Large intestine (tissue), 3 donors: Measurements from ENCODE around the gene KIAA1549. TPM values are rescaled to one million over a fixed set of nuclear protein-coding genes. Genes with fewer than 3 reads are reported as not detected.
A peak's percentile ranks its signal among the peaks of the same experiment; 100 is the strongest.

Experiments used
- DNase-seq, 2 donors: peaks; one replicate each; pipeline versions ENCODE4 v3.0.0 to v3.0.0-alpha.2; 2013
- H3K27ac ChIP-seq: one replicate; pipeline ENCODE4 v1.5.1; 2013; ENCODE audit warnings: low read length
- H3K27me3 ChIP-seq: 2 replicates; pipeline ENCODE4 v1.6.1; 2013; ENCODE audit warnings: low read length; ENCODE audit not compliant: control insufficient read depth, insufficient read depth
- H3K36me3 ChIP-seq: 2 replicates; pipeline ENCODE4 v1.6.1; 2013; ENCODE audit warnings: low read length; ENCODE audit not compliant: control insufficient read depth, insufficient read depth
- H3K4me1 ChIP-seq: one replicate; pipeline ENCODE4 v1.6.1; 2013; ENCODE audit warnings: low read length; ENCODE audit not compliant: control insufficient read depth, insufficient read depth
- H3K4me3 ChIP-seq: one replicate; pipeline ENCODE4 v1.5.1; 2013; ENCODE audit warnings: low read length
- H3K9me3 ChIP-seq: one replicate; pipeline ENCODE4 v1.6.1; 2013; ENCODE audit warnings: mild to moderate bottlenecking, low read depth, low read length, moderate library complexity; ENCODE audit not compliant: control insufficient read depth
- WGBS: methylation state at CpG from one replicate; pipeline ENCODE4 v1.1.5; 2013; ENCODE audit warnings: low lambda C conversion rate; ENCODE audit not compliant: insufficient coverage; 5-methylcytosine and 5-hydroxymethylcytosine counted together
- polyA plus RNA-seq: library from polyadenylated mRNA; unstranded; fragments of 120-200 nt; gene quantifications from one replicate; pipeline ENCODE4 v1.2.1, GENCODE V29; 2013

Gene KIAA1549
- polyA plus RNA-seq, 1 donor, result 3.9 TPM

DNA sequence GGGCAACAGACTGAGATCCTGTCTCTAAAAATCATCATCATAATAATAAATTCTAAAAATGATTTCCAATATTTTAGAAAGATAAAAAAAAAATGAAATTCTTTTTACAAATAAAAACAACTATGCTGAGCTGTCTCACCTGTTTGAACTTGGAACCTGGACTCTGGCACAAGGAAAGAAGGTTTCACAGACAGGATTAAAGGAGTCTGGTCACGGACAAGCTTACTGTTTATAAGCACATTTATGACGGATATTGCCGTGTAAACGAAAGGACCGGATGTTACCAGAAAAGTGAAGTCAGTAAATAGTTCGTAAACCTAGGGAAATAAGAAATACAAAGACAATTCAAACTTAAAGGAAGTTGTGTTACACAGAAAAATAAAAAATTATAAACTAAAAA is 70.2 kb downstream of the KIAA1549 start:
- Histone ChIP-seq H3K27me3 (no peaks in the 10 kb centered on the region), H3K27ac (no peak overlapping the region), H3K36me3 (no peaks in the 10 kb centered on the region), H3K9me3 (no peaks in the 10 kb centered on the region), H3K4me1 (no peaks in the 10 kb centered on the region), H3K4me3 (no peak overlapping the region)
- 32% methylated on average over 5 of the region's 6 CpGs for WGBS
- peak in 1 of 2 donors; percentile 68 for DNase-seq

DNA sequence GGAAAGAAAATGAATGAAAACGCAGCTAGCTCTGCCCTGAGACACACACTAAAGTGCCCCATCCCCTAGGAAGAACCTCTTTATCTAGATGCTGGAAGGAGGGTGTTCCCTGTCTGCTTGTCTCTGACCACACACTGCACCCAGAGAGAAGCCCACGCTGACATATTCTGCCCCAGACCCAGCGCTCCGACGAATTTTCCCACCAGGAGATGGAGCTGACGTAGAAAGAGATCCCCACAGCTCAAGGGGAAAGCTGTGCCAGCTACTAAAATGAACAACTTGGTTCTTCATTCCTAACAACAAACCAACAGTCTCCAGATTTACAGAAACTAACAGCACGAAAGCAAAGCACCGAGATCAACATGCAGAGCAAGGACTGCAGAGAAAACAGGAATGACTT is 73.3 kb downstream of the KIAA1549 start:
- Histone ChIP-seq H3K9me3 (peaks cover 2% of the 10 kb centered on the region), H3K4me3 (no peak overlapping the region), H3K36me3 (peaks cover 3% of the 10 kb centered on the region), H3K4me1 (no peaks in the 10 kb centered on the region), H3K27me3 (no peaks in the 10 kb centered on the region), H3K27ac (no peak overlapping the region)
- WGBS, result 30% methylated on average over 2 of the region's 8 CpGs
- no peak for DNase-seq

DNA sequence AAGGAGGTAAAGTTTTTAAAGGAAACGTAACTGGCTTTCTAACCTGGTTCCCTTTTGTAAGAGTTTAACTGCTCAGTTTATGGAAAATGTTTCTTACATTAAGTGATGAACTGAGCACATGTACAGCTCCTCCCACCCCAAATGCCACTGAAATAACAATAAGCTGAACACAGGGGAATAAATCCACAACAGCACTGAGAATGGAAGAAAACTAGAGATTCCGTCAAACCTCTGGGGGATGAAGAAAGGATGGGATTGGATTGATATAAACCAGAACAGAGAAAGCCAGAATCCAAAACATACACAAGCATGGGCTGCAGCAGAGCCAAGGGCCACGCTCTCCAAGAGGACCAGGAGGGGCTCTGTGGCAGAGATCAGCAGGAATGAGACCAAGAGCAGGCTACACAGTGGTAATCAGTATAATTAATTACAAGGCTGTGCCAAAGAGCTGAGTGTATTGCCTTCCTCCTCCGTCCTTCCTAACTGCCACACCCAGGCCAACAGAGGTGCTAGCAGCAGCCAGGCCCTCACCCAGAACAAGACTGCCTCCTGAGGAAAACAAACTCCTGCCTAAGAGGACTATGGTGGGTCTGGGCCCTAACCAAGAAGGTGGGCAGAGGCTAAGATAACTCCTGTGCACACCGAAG is 73.9 kb downstream of the KIAA1549 start:
- Histone ChIP-seq H3K4me1 (no peaks in the 10 kb centered on the region), H3K27ac (no peak overlapping the region), H3K36me3 (peaks cover 3% of the 10 kb centered on the region), H3K27me3 (no peaks in the 10 kb centered on the region), H3K4me3 (no peak overlapping the region), H3K9me3 (peaks cover 2% of the 10 kb centered on the region)
- DNase-seq, result no peak
- no CpG with 5 or more reads among the region's 5 CpGs for WGBS

DNA sequence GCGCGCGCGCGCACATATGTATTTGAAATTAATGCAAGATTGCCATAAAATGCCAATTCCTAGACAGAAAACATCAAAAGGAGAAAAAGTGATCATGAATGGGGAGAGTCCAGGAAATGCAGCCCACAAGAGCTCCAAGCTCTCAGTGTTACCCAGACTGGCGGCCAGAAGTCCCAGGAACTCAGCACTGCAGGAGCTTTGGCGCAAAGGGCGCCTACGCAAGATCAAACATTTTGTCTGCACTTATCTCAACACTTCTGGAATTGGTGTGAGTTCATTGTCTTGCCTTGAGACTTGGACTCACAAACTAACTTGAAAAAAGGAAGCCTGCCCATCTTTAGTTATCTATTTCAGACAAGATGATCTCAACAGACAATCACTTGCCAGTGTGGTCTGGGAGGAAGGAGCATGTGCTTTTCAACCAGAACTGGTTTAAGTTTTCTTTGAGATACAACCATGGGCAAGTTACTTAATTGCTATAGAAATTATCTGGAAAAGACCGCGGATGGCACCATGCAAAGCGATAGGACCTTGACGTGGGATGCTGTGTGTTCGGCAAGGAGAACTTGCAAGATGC is 77.2 kb downstream of the KIAA1549 start:
- H3K27ac ChIP-seq, result no peak overlapping the region
- DNase-seq, result no peak
- no peaks in the 10 kb centered on the region for H3K4me1 ChIP-seq
- WGBS, result no CpG with 5 or more reads among the region's 14 CpGs
- H3K9me3 ChIP-seq, result peaks cover 2% of the 10 kb centered on the region
- H3K36me3 ChIP-seq, result peaks cover 3% of the 10 kb centered on the region
- H3K27me3 ChIP-seq, result no peaks in the 10 kb centered on the region
- H3K4me3 ChIP-seq, result no peak overlapping the region

DNA sequence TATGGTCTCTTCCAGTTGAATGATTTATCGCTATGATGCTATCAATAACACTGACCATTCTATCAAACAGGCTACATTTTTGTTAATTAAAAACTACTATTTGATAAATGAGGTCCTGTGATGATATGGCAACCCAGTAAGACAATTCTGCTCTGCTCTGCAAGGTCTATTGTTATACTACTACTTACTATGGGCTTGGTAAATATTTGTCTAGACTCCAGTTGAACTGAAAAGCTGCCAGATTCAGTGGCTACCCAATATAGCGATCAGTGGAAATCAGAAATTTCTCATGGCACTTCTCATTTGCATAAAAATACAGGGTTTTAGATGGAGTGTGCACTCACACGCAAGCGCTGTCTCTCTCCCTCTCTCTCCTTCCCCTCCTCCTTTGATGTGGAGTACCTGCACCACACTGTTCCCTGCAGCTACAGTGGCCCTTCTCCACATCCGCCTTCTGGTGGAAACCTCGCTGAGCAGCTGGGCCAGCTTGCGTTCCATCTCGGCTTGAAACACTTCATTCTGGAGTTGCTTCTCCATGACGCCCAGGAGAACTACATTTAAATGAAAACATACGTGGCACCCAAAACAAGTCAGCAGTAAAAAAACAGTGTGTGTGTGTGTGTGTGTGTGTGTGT is 77.9 kb downstream of the KIAA1549 start:
- Histone ChIP-seq H3K27ac (no peak overlapping the region), H3K4me3 (no peak overlapping the region), H3K36me3 (peaks cover 3% of the 10 kb centered on the region), H3K27me3 (no peaks in the 10 kb centered on the region), H3K4me1 (no peaks in the 10 kb centered on the region), H3K9me3 (peaks cover 2% of the 10 kb centered on the region)
- WGBS, result no CpG with 5 or more reads among the region's 10 CpGs
- no peak for DNase-seq

DNA sequence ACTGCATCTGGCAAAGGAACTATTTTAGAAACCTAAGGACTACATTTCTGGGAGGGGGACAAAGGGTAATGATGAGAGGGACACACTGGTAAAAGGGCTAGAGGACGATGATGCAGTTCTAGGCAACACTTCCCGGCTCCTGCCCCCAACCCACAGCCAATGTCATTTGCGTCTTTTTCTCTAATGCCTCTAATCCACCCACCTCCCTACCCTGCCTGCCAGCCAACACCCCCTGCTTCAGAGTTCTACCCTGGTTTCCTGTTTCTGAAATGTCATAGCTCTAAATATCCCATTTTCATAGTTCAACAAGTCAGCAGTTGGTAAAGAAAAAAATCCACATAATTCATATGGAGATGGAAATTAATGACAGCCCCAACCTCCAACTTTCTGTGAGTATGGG is 79.0 kb downstream of the KIAA1549 start:
- no CpG with 5 or more reads among the region's 3 CpGs for WGBS
- no peak overlapping the region for H3K27ac ChIP-seq
- H3K9me3 ChIP-seq, result peaks cover 2% of the 10 kb centered on the region
- DNase-seq, result no peak
- H3K4me1 ChIP-seq, result no peaks in the 10 kb centered on the region
- H3K36me3 ChIP-seq, result peaks cover 3% of the 10 kb centered on the region
- H3K27me3 ChIP-seq, result no peaks in the 10 kb centered on the region
- no peak overlapping the region for H3K4me3 ChIP-seq

DNA sequence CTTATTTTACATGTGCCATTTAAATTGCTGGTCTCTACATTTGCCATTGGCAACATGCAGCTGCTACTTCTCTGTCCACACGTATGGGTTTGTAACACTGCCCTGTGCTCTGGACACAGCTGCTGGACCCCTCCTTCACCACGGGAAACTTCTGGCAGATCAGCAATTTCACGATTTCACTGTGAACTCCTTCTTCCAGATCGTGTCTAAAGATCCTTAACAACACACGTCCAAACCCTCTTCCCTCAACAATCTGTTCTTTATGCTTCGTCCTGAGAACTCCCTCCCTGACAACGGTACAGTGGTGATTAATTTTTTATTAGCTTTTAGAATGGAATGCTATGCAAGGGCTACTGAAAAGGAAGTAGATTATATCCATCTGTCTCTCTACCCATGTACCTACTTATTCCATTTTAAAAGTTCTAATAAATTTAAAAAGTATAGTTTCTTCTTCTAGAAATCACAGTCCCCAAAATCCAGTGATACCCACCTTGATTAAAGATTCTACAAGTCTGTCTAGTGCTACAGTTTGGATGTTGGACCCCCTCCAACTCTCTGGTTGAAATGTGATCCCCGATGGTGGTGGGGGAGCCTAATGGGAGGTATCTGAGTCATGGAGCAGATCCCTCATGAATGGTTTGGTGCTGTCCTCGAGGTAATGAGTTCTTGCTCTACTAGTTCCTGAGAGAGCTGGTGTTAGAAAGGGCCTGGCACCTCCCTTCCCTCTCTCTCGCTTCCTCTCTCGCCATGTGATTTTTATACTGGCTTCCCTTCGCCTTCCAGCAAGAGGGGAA is 81.0 kb downstream of the KIAA1549 start:
- Histone ChIP-seq H3K4me3 (no peak overlapping the region), H3K27ac (no peak overlapping the region), H3K27me3 (no peaks in the 10 kb centered on the region), H3K36me3 (peaks cover 8% of the 10 kb centered on the region), H3K4me1 (no peaks in the 10 kb centered on the region), H3K9me3 (peaks cover 2% of the 10 kb centered on the region)
- 85% methylated on average over 7 of the region's 12 CpGs for WGBS
- no peak for DNase-seq

DNA sequence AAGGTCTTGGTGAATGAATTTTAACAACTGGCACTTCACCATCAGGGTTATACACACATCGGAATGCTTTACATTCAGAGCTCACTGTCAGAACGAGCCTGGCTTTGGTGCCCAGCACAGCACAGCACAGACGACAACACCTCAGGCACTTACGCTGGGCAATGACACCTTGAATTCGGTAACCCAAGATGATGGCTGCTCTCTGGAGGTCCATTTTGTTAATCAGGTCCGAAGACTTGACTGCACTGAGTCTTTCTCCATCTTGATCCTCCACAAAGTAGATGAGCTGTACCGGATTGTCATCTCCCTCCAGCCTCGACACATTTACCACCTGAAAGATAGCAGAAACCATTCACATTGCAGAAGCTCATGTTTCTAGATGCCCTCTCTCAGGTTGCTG is 82.4 kb downstream of the KIAA1549 start:
- Histone ChIP-seq H3K27me3 (no peaks in the 10 kb centered on the region), H3K27ac (no peak overlapping the region), H3K36me3 (peaks cover 11% of the 10 kb centered on the region), H3K9me3 (peaks cover 2% of the 10 kb centered on the region), H3K4me3 (no peak overlapping the region), H3K4me1 (no peaks in the 10 kb centered on the region)
- no CpG with 5 or more reads among the region's 8 CpGs for WGBS
- no peak for DNase-seq

DNA sequence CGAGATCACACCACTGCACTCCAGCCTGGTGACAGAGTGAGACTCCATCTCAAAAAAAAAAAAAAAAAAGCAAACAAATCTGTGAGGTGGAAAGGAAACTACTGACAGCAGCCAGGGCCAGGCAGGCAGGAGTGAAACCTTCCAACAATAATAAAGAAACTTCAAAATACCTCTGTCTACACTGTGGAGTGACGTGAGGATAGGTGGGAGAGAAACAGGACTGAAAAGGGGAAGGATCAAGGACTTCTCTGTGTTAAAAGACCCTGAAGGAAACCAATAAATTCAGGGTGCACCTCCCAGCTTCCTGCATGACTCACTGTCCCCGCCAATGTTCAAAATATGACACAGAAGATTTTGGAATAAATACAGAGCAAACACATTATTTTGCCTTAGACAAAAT is 82.9 kb downstream of the KIAA1549 start:
- DNase-seq, result no peak
- H3K27ac ChIP-seq, result no peak overlapping the region
- peaks cover 9% of the 10 kb centered on the region for H3K36me3 ChIP-seq
- no peak overlapping the region for H3K4me3 ChIP-seq
- H3K27me3 ChIP-seq, result no peaks in the 10 kb centered on the region
- H3K4me1 ChIP-seq, result no peaks in the 10 kb centered on the region
- H3K9me3 ChIP-seq, result no peaks in the 10 kb centered on the region
- no CpG with 5 or more reads among the region's 3 CpGs for WGBS

DNA sequence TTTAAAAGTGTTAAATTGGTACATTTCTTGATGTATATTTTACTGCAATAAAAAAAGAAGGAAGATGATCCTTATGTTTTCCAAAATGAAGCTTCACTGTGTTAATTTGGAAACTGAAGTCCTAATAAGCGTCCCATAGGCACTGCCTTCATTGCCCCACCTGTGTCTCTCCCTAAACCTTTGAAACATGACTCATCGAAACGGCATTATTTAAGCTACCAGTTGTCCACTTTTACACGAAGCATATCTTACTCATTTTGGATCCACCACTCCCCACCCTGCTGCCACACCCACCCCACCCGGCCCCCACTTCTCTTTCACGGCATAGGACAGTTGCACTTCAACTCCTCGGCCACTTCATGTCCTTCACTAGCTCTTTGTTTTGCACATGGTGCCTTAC is 85.5 kb downstream of the KIAA1549 start:
- H3K4me3 ChIP-seq, result no peak overlapping the region
- peaks cover 8% of the 10 kb centered on the region for H3K36me3 ChIP-seq
- WGBS, result no CpG with 5 or more reads among the region's 7 CpGs
- no peak overlapping the region for H3K27ac ChIP-seq
- no peak for DNase-seq
- H3K27me3 ChIP-seq, result no peaks in the 10 kb centered on the region
- H3K9me3 ChIP-seq, result no peaks in the 10 kb centered on the region
- H3K4me1 ChIP-seq, result no peaks in the 10 kb centered on the region
